ENCODE measurements around the gene CDCA4.

Gene CDCA4

DNA sequence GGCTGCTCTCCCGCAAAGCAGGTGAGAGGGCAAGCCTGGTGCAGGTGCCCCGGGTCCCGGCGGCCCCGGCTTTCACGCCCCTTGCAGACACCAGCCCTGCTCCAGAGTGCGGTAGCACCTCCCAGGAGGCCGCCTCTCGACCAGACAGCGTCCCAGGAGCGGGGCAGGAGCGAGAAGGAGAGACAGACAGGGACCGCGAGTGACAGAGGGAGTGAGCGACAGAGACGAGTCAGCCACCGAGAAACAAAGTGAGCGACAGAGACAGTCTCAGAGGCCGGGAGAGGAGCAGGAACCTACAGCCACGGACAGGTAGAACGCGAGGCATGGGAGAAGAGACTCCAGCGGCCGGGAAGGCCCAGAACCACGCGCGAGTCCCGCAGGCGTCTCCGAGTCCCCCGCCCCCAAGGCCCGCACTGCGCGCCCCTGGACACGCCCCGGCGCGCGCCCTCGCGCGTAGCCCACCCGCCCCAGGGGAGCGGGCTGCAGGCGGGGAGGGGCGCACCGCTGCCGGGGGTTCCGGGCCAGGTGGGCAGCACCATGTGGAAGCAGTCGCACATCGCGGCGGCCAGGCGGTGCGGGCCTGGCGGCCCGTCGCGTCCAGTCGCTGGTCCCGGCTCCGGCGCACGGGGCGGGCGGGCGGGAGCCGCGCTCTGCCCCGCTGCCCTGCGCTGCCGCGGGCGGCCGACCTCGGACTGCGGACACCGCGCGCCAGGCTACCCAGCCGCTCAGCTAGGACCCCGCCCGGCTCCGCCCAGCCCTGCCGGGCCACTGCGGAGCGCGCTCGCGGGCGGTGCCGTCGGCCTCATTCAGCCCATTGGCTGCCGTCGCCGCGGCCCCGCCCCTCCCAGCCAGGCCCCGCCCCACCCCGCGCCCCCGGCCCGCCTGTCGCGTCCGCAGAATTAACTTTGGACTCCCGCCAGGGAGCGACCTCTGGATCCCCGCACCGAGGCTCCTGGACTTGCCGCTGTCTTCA lies 42.9 kb downstream of the CDCA4 start, which contains the start of gene AHNAK2:
AHNAK2 (minus strand) TSS at position 694 of the 973 bp plus-strand sequence; CDS start at position 557, 137 bp downstream.
- in situ Hi-C loops (cut with MboI; ENCODE audit: low sequenced_read_pairs), result no loop called here

DNA sequence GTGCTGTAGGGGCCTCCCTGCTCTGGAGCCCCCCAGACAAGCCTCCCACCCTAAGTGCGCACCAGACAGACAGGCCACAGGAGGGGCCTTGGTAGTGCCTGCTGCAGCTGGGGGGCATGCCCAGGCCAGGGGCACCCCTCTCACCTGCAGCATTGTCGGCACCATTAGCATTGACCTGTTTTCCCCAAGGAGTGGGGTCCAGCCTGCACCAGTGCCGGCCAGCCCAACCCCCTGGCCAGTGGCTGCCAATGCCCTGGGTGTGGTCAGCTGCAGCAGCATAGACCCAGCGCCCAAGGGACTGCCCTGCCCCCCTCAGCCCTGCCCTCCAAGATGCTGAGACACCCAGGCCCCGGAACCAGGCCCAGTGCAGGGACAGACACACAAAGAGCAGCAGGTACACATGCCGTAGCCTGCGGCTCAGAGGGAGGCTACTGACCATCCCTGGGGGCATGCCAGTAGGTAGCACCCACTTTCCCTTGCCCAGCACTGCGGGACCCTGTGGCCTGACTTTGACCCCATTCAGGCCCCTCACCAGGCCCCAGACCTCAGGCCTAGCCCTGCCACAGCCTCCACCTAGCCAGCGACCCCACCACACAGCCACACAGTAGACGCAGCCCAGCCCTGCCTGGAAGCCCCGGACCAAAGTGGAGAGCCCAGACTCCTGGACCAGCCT lies 43.7 kb downstream of the CDCA4 start:
- in situ Hi-C loops (cut with MboI; ENCODE audit: low sequenced_read_pairs), result no loop called here

DNA sequence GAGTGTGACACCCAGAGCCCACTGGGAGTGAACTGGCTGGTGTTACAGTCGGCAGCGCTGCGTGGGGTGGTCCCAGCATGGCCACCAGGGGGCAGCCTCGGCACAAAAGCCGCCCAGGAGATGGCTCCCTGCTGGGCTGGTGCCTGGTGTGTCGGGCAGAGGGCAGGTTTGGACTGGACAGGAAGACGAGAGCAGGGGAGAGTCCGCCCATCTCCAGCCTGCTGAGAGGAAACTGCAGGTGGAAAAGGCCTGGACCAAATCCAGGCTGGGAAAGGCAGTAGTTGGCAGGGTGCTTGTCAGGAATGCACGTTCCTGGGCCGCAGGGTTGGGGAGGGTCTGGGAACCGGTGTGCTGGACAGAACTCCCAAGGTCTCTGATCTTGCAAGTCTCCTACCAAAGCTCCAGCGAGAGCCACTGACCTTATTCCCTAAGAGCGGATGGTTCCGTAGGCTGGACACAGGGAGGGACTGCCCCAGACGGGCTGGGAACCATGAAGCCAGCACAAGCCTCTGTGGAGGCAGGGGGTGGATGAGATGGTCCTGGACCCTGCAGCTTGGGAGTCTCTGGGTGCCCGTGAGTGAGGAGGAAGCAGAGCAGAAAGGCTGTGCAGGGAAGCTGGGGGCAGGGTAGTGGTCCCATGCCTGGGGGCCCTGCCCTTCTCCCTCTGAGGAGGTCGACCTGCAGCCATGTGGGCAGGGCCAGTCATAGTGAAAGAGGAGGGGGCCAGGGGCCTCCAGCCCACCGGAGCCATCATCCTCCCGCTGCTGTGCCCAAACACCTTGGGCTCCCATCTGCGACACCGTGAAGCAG lies 44.5 kb downstream of the CDCA4 start:
- in situ Hi-C loops (cut with MboI; ENCODE audit: low sequenced_read_pairs), result no loop called here

DNA sequence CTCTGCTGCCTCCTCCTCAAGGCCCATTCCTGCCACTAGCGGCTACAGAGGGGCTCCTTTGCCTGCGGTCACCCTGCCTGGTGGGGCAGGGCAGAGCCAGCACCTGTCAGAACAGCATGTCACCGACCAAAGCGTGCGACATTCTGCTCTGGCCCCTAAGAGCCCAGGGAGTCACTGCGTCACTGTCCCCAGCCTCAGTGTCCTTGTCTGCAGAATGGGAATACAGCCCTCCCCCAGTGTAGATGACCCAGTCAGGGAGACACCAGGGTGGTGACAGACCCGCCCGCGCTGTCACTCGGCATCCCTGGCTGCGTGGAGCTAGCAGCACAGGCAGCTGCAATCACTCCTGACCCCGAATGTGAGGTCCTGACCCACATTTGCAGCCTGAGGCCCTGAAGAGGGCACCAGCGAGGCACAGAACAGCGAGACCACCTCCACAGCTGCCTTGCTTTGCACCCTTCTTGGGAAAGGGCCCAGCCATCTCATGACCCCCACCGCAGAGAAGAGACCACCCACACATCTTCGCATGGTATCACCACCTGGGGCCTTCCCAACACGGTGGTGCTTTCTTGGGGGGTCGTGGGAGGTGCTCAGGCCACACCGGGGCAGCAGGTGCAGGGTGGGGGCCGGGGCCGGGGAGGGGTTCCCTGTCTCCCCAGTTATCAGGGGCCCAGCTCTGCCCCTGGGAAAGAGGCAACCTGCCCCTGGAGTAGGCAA lies 45.2 kb downstream of the CDCA4 start:
- in situ Hi-C loops (cut with MboI; ENCODE audit: low sequenced_read_pairs), result no loop called here

DNA sequence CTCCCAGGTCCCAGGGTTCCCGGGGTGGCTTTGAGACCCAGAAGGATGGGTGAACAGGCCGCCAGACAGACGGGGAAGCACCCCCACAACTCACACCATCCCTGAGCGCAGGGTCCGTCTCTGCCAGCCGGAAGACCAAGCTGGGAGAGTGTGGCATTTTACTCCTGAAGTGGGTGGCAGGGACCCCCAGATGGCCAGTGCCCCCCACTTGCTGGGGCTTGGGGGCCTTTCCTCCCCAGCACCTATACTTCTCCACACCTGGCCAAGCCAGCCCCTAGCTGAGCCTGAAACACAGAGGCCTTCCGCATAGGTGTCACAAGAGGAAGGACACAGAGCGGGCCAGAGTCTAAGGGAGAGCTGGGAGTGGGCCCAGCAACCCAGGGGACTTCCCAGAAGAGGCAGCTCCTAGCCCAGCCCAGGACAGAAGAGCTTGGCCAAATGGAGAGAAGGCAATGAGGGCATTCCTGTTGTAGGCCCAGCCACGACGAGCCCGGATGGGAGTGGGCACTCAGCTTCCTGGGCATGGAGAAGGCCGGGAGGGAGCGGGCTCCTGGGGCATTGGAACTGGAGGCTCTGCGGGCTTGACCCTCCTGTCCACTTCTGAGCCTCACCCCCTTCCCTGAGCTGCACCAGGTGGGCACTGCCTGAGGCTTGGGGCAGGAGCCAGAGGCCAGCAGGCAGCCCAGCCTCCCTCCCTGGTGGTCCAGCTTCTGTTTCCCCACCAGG lies 46.1 kb downstream of the CDCA4 start:
- in situ Hi-C loops (cut with MboI; ENCODE audit: low sequenced_read_pairs), result loop anchor here (5.0 kb wide), 1 partner anchor 72 kb away; no protein-coding TSS in a partner anchor

DNA sequence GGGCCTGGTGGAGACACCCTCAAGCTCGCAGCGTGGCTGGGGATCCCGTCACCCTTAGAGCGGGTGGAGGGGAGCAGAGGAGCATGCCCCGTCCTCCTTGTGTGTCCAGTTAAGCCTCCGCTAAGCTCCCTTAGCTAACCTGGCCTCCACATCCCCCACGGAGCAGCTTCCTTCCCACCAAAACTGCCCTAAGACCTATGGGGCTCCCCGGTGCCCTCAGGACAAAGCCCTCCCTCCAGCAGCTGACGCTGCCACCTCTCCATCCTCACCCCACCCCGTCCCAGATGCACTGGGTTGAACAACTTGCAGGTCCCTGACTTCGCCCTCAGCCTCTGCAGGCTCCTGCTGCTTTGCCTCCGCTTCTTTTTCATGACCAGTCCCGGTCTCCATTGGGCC lies 46.7 kb downstream of the CDCA4 start:
- in situ Hi-C loops (cut with MboI; ENCODE audit: low sequenced_read_pairs), result loop anchor here (5.0 kb wide), 1 partner anchor 73 kb away; no protein-coding TSS in a partner anchor

DNA sequence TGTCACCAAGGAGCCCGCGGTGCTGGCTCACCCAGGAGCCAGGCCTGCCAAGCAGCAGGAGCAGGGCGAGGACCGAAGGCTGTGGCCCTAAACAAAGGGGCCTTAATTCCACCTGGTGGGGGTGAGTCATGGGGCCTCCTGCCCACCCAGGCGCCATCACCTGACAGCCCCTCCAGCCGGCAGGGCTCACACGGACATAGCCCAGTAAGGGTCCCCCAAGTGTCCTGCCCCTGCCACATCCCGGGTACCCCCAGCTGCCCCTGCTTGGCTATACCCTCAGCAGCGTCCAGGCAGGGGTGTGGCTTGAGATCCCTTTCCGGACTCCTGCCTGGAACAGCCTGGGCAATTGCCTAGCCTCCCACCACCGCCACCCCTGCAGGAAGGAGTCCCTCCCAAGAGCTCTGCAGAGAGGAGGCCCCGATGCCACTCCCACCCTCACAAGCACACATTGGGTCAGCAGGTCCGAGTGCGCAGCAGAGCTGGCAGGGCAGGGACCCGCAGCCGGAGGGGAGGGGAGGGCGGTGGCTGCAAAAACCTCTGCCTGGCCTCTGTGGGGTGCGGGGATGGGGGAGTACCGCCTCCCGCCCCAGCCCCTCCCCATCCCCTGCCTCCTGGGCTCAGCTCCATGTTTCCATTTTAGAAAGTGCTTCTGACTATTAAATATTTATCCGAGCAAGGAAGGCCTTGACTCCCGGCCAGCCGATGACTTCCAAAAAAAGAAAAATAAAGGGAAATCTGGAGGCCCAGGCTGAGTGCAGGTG lies 47.3 kb downstream of the CDCA4 start:
- in situ Hi-C loops (cut with MboI; ENCODE audit: low sequenced_read_pairs), result loop anchor here (5.0 kb wide), 1 partner anchor 74 kb away; no protein-coding TSS in a partner anchor

DNA sequence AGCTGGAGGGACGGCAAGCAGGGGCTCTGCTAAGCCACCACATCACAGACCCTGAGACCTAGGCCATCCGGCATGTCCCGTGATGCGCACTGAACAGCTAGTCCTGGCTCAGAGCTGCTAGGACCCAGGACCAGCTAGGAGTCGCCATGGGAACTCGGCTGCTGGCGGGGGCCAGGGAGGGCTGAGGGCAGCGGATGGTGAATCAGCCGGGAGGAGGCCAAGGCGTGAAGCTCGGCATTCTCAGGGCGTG lies 47.8 kb downstream of the CDCA4 start:
- in situ Hi-C loops (cut with MboI; ENCODE audit: low sequenced_read_pairs), result loop anchor here (5.0 kb wide), 1 partner anchor 74 kb away; no protein-coding TSS in a partner anchor

DNA sequence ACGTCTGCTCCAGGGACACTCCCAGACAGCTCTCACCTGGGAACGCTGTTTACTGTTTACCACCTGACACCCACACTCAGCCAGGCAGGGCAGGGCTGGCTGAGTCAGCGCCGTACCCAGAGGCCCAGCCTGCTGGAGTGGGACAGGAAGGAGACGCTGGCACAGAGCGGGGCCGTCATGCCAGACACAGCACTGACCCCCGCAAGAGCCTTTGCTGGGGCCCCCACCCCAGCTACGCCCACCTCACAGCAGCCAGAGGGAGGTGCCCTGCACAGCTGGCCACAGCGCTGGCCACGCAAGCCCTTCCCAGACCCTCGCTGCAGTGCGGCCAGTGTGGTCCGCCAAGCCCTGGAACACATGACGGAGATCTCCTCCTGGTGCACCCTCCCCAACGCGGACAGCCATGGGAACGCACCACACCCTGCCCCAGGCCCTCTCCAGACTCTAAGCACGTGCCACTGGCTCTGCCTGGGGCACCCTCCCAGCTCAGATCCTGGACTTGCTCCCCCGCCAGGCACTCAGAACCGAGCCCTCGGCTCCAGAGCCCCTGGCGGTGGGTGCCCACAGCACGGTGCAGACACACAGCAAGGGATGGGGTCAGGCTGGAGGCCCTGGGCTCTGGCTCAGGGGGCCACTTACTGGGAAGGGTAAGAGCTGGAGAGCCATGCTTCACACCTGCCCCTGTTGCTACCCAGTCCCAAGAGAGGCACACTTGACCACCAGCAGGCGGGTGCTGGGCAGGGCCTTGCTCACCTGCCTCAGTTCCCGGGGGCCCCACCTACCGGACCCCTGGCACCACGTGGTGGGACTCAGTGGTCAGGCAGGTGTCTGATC lies 48.4 kb downstream of the CDCA4 start:
- in situ Hi-C loops (cut with MboI; ENCODE audit: low sequenced_read_pairs), result loop anchor here (5.0 kb wide), 1 partner anchor 75 kb away; no protein-coding TSS in a partner anchor

DNA sequence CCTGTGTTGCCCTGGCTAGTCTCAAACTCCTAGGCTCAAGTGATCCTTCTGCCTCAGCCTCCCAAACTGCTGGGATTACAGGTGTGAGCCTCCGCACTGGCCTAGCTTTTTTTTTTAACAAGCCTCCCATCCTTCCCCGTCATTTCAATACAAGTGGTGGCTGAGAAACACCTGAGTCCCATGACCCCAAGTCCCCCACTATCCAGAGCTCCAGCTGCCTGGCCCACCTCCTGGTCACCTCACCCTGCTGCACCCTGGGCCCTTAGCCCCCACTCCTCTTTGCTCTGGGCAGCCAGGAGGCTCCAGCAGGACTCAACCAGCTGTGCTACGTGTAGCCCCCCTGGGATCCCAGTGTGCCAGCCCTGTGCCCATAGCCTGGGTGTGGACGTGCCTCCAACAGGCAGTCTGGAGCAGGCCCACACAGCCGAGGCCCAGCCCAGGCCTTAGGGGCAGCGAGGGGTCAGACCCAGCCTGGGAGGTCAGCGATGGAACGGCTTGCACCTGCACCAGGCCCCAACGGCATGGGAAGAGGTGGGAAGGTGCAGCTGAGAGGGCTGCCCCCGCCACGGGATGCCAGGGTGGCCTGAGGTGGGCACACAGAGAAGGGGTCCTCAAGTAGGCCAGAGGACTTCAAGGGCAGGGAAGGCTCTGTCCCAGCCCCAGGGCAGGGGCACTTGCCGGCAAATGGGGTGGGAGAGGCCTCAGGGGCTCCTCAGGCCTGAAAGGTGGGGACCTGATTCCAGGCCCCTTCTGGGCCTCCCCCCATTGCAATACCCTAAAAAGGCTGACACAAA lies 49.2 kb downstream of the CDCA4 start:
- in situ Hi-C loops (cut with MboI; ENCODE audit: low sequenced_read_pairs), result loop anchor here (5.0 kb wide), 1 partner anchor 76 kb away; no protein-coding TSS in a partner anchor

DNA sequence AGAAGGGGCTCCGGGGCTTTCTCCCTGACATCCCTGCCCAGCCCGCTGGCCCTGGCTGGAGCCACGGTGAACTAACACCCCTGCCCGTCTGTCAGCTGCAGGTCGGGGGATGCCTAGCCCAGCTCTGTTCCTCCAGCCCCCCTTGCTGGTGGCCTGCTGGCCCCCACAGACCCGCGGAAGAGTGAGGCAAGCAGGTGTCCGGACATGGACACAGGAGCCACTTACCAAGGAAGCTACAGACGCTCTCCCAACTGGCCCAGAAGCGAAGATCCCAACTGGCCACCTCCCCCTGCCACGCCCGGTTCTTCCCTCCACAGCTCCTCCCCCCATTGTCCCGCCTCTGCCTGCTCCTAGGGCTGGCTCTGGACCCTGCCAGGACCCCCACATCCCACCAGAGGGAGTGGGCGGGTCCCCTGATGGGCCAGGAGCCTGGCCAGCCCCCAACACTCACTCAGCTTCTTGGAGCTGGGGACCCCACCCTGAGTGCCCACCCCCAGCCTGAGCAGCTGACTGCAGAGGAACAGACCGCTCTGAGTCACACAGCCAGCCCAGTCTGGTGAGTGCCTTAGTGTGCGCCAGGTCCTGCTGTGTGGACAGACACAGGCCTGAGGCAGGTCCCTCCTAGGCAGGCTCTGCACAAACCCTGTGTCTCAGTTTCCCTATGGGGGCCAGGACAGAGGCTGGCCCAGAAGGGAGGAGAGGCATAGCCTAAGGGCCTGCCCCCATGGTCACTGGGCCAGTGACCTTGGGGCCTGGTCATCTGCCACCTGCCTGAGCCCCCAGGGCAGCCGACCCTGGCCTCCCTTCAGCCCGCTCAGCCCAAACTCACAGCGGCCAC lies 50.4 kb downstream of the CDCA4 start:
- in situ Hi-C loops (cut with MboI; ENCODE audit: low sequenced_read_pairs), result loop anchor here (5.0 kb wide), 1 partner anchor 77 kb away; no protein-coding TSS in a partner anchor

DNA sequence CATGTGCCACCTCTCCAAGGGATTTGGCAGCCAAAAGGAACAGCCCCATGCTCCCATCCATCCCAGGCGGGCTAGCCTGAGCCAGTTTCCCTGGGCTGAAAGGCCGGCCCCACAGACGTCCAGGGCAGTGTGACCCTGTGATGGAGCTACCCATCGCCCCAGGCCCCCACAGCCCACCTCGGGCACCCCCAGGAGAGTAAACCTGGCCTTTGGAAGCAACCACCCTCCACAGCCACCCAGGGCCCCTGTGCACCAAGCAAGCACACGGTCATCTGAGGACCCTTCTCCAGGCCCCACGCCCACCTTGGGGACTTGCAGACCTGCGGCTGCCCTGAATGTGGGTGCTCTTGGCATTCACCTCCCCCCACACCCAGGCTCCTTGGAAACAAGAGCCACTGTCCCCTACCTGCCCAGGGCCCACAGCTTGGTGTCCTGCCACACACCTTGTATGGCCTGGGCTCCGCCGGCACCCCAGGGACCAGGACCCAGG lies 51.1 kb downstream of the CDCA4 start:
- in situ Hi-C loops (cut with MboI; ENCODE audit: low sequenced_read_pairs), result loop anchor here (5.0 kb wide), 1 partner anchor 78 kb away; no protein-coding TSS in a partner anchor

DNA sequence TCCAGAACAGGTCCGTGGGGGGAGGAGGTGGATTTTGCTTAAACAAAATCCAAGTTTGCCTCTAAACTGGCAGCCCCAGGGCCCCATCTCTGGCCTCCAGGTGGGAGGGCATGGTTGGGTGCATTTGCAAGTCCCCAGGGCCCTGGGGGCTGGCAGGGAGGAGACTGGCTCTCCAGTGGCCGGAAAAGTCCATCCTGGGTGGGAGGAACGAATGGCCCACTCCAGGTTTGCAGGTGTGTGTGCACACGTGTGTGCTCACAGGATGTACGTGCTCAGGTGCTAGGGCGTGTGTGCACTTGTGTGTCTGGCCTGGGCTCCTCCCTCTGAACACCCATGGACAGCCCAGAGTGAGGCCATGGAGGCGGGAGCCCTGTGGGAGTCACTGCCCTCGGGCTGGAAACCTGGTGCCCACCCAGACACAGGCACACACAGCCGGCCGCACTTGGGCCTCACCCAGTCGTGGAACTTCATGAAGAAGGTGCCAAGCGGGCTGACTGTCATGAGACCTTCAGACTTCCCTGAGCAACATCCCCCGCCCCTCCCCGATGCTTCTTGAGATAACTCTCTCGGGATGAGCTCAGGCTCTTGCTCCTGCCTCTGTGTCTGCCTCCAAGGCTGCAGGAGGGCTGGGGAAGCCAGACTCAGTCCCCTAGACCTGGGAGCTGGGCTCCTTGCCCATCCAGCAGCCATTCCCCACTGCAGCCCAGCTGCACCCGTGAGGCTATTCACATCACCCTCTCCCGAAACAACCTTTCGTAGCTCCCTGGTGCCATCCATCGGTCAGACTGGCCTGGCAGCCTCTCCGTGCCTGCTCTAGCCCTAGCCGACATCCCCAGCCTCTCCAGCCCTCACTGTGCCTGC lies 52.1 kb downstream of the CDCA4 start:
- in situ Hi-C loops (cut with MboI; ENCODE audit: low sequenced_read_pairs), result no loop called here

DNA sequence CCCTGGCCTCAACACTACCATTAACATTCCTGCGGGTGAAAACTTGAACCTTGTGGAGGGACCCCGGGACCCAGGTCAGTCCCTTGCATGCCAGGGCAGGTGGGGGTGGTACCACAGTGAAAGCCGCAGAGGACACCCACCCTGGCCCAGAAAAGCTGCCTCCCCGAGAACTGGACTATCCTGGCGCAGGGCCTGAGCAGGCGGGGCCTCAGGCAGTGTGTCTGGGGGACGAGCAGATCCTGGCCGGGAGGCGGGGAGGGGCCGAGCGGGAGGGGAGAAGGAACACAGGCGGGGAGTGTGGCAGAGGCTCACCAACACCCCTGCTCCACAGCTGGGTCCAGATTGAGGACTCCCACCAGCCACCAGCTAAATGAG lies 52.7 kb downstream of the CDCA4 start:
- in situ Hi-C loops (cut with MboI; ENCODE audit: low sequenced_read_pairs), result no loop called here

All from HL-60/S4 (cell line).